ENCODE measurements around the gene NRP2. TPM values are rescaled to one million over a fixed set of nuclear protein-coding genes. Genes with fewer than 3 reads are reported as not detected.

NRP2 gene
- total and polyA plus RNA-seq, 2 of the 13 experiments (the other 11 are each of a cell fraction or from before 2014, with no cell fraction given) = 0.65 to 1.4 TPM

GRCh38 chr2:205700331-205701132 lies 18.2 kb downstream of the NRP2 start (continued):
- no peak for TF ChIP-seq ZBTB39 (CRISPR knock-in tag; IDR thresholded peaks at IDR 0.05)
- peak; percentile 33; the same call in 1 of the 2 replicates for TF ChIP-seq DPF2 (CRISPR knock-in tag; IDR thresholded peaks at IDR 0.05; ENCODE audit: borderline replicate concordance, low read depth)
- no peak for TF ChIP-seq HMG20B (CRISPR knock-in tag; conservative IDR thresholded peaks at IDR 0.05)
- TF ChIP-seq SMC3 (IDR thresholded peaks at IDR 0.05; ENCODE audit: low read length) = no peak
- peak; percentile 69; the same call in 1 of the 2 replicates for TF ChIP-seq ZNF556 (CRISPR knock-in tag; IDR thresholded peaks at IDR 0.05; ENCODE audit: borderline replicate concordance)
- TF ChIP-seq NKX3-1 (CRISPR knock-in tag; IDR thresholded peaks at IDR 0.05) = 0 out of 2 replicates have a peak, but pooled peaks have one; percentile 59
- TF ChIP-seq CREB3 (CRISPR knock-in tag; IDR thresholded peaks at IDR 0.05) = no peak
- TF ChIP-seq DNMT3B (CRISPR knock-in tag; conservative IDR thresholded peaks at IDR 0.05) = no peak
- 0 out of 2 replicates have a peak, but pooled peaks have one; percentile 14 for TF ChIP-seq GABPB1 (CRISPR knock-in tag; IDR thresholded peaks at IDR 0.05)
- no peak for TF ChIP-seq ZNF431 (CRISPR knock-in tag; IDR thresholded peaks at IDR 0.05; ENCODE audit: borderline replicate concordance, low read depth)
- TF ChIP-seq MNT (IDR thresholded peaks at IDR 0.05) = no peak
- no peak for TF ChIP-seq TAF15 (IDR thresholded peaks at IDR 0.05; ENCODE audit: low read depth, low read length, poor library complexity, severe bottlenecking)
- TF ChIP-seq TOE1 (CRISPR knock-in tag; IDR thresholded peaks at IDR 0.05) = no peak
- TF ChIP-seq USF2 (IDR thresholded peaks at IDR 0.05; ENCODE audit: low read depth, low read length) = no peak
- no peak for TF ChIP-seq USF2 (CRISPR knock-in tag; IDR thresholded peaks at IDR 0.05; ENCODE audit: borderline replicate concordance)
- 0 out of 2 replicates have a peak, but pooled peaks have one; percentile 25 for TF ChIP-seq ZNF343 (CRISPR knock-in tag; IDR thresholded peaks at IDR 0.05)
- TF ChIP-seq ZNF761 (CRISPR knock-in tag; conservative IDR thresholded peaks at IDR 0.05) = 0 out of 2 replicates have a peak, but pooled peaks have one; percentile 50
- TF ChIP-seq ARID3A (IDR thresholded peaks at IDR 0.05; ENCODE audit: low read depth, low read length) = no peak
- TF ChIP-seq ZBTB7B (CRISPR knock-in tag; IDR thresholded peaks at IDR 0.05) = peak; percentile 57; the same call in 1 of the 2 replicates
